ENCODE measurements around the gene HDGF. TPM values are rescaled to one million over a fixed set of nuclear protein-coding genes. Genes with fewer than 3 reads are reported as not detected.

HDGF gene
- total RNA-seq, 4 donors from 2014 or later = 124 to 242 (median 137) TPM

- no peak for DNase-seq (ENCODE audit: low spot score)
- TF ChIP-seq CTCF (IDR thresholded peaks at IDR 0.05) = no peak
- no peak for ATAC-seq (ENCODE audit: low FRiP score)
These were observed 4.9 kb upstream of the HDGF start for GRCh38 chr1:156756355-156756754.

GRCh38 chr1:156755527-156755950 is 4.1 kb upstream of the HDGF start:
- ATAC-seq (ENCODE audit: low FRiP score) = no peak
- no peak for DNase-seq (ENCODE audit: low spot score)
- no peak for TF ChIP-seq CTCF (IDR thresholded peaks at IDR 0.05)

GRCh38 chr1:156754219-156754618 is 2.7 kb upstream of the HDGF start:
- DNase-seq (ENCODE audit: low spot score) = no peak
- TF ChIP-seq CTCF (IDR thresholded peaks at IDR 0.05) = no peak
- ATAC-seq (ENCODE audit: low FRiP score) = no peak

- DNase-seq (ENCODE audit: low spot score) (no peak), ATAC-seq (ENCODE audit: low FRiP score) (no peak)
- TF ChIP-seq CTCF (IDR thresholded peaks at IDR 0.05) = no peak
These were observed 1.5 kb upstream of the HDGF start for GRCh38 chr1:156752843-156753482.

- DNase-seq (ENCODE audit: low spot score) = peak; percentile 82
- ATAC-seq (ENCODE audit: low FRiP score) = peak; percentile 70
- no peak for TF ChIP-seq CTCF (IDR thresholded peaks at IDR 0.05)
These were observed 444 bp upstream of the HDGF start for GRCh38 chr1:156751757-156752481.

- TF ChIP-seq CTCF (IDR thresholded peaks at IDR 0.05) = no peak
- no peak for ATAC-seq (ENCODE audit: low FRiP score)
- no peak for DNase-seq (ENCODE audit: low spot score)
These were observed 594 bp downstream of the HDGF start for GRCh38 chr1:156750711-156751450.
